SK-N-MC (cell line): ENCODE measurements around the gene MACF1.
"Not testable (repeated sequence)": the region's sequence is repeated elsewhere in the genome, so short reads cannot be mapped to it uniquely, and the experiment has no call there.

Experiments
- DNase-seq: peaks from one replicate; pipeline ENCODE4 v3.0.0-alpha.2; 2011; ENCODE audit warnings: low read depth, low spot score
- H3K27ac ChIP-seq: fragments of 200-600 bp; sonication (generic); 2 replicates; pipeline ENCODE4 v1.5.1; 2016; ENCODE audit warnings: mixed run types
- H3K36me3 ChIP-seq: fragments of 200-600 bp; sonication (generic); 2 replicates; pipeline ENCODE4 v1.6.1; 2017; ENCODE audit warnings: antibody characterized with exemption, low read length, mixed read lengths; ENCODE audit not compliant: insufficient read depth
- H3K4me3 ChIP-seq: fragments of 200-600 bp; sonication (generic); 2 replicates; pipeline ENCODE4 v1.5.1; 2016
- H3K9ac ChIP-seq: fragments of 200-600 bp; sonication (generic); 2 replicates; pipeline ENCODE4 v1.8.0; 2017; ENCODE audit warnings: mixed run types, mixed read lengths; ENCODE audit not compliant: insufficient read length
- H3K9me3 ChIP-seq: fragments of 200-600 bp; sonication (generic); 2 replicates; pipeline ENCODE4 v1.6.1; 2017; ENCODE audit warnings: low read depth, mild to moderate bottlenecking, antibody characterized with exemption, low read length, moderate library complexity, mixed read lengths
- EZH2 ChIP-seq: fragments of 200-600 bp; sonication (generic); IDR thresholded peaks from one replicate; pipeline ENCODE4 v1.6.1; 2017; ENCODE audit warnings: antibody characterized with exemption
- FOXP2 ChIP-seq: optimal IDR thresholded peaks from 2 replicates; pipeline ENCODE3; 2011; ENCODE audit warnings: mild to moderate bottlenecking, moderate library complexity; ENCODE audit not compliant: insufficient read depth; ENCODE audit errors: extremely low read length, control extremely low read depth
- POLR2AphosphoS5 ChIP-seq: IDR thresholded peaks from 2 replicates; pipeline ENCODE4 v1.6.1; 2012; ENCODE audit warnings: mild to moderate bottlenecking, low read depth, low read length, borderline replicate concordance

The MACF1 gene

GRCh38 chr1:39499668-39500067, 295.2 kb downstream of the MACF1 start:
- no peak for DNase-seq
- no peaks in the 10 kb centered on the region for H3K9me3 ChIP-seq
- TF ChIP-seq POLR2AphosphoS5 (no peak), EZH2 (no peak), FOXP2 (no peak)

GRCh38 chr1:39500862-39501389, 296.4 kb downstream of the MACF1 start:
- DNase-seq, result no peak
- Histone ChIP-seq H3K36me3 (no peaks in the 10 kb centered on the region), H3K9me3 (no peaks in the 10 kb centered on the region), H3K4me3 (no peak overlapping the region), H3K27ac (no peak overlapping the region), H3K9ac (no peak overlapping the region)
- no peak for TF ChIP-seq EZH2
- no peak for TF ChIP-seq FOXP2
- no peak for TF ChIP-seq POLR2AphosphoS5

More at GRCh38 chr1:39499668-39500067, 295.2 kb downstream of the MACF1 start:
- H3K9ac ChIP-seq, result no peak overlapping the region
- H3K4me3 ChIP-seq, result no peak overlapping the region
- no peak overlapping the region for H3K27ac ChIP-seq
- H3K36me3 ChIP-seq, result no peaks in the 10 kb centered on the region

GRCh38 chr1:39501666-39502065, 297.2 kb downstream of the MACF1 start:
- no peaks in the 10 kb centered on the region for H3K9me3 ChIP-seq
- no peak overlapping the region for H3K27ac ChIP-seq
- H3K4me3 ChIP-seq, result no peak overlapping the region
- no peaks in the 10 kb centered on the region for H3K36me3 ChIP-seq
- H3K9ac ChIP-seq, result no peak overlapping the region
- TF ChIP-seq EZH2 (no peak), FOXP2 (no peak), POLR2AphosphoS5 (no peak)
- no peak for DNase-seq

- not testable (repeated sequence) for H3K27ac ChIP-seq, H3K9me3 ChIP-seq, H3K4me3 ChIP-seq, H3K36me3 ChIP-seq, DNase-seq, H3K9ac ChIP-seq
Observed at GRCh38 chr1:39504436-39504835, 299.9 kb downstream of the MACF1 start.

- DNase-seq, result no peak
- TF ChIP-seq POLR2AphosphoS5 (no peak), FOXP2 (no peak), EZH2 (no peak)
- Histone ChIP-seq H3K4me3 (no peak overlapping the region), H3K9me3 (no peaks in the 10 kb centered on the region), H3K27ac (no peak overlapping the region), H3K36me3 (no peaks in the 10 kb centered on the region), H3K9ac (no peak overlapping the region)
Observed at GRCh38 chr1:39505289-39505688, 300.8 kb downstream of the MACF1 start.

- H3K4me3 ChIP-seq, result no peak overlapping the region
- H3K27ac ChIP-seq, result no peak overlapping the region
- H3K9ac ChIP-seq, result no peak overlapping the region
- H3K9me3 ChIP-seq, result no peaks in the 10 kb centered on the region
- TF ChIP-seq EZH2 (no peak), POLR2AphosphoS5 (no peak), FOXP2 (no peak)
- no peak for DNase-seq
- no peaks in the 10 kb centered on the region for H3K36me3 ChIP-seq
Observed at GRCh38 chr1:39507230-39507928, 302.9 kb downstream of the MACF1 start.

GRCh38 chr1:39508266-39508665, 303.8 kb downstream of the MACF1 start:
- Histone ChIP-seq H3K9ac (no peak overlapping the region), H3K4me3 (no peak overlapping the region)

GRCh38 chr1:39508857-39509305, 304.4 kb downstream of the MACF1 start:
- Histone ChIP-seq H3K36me3 (no peaks in the 10 kb centered on the region), H3K9ac (no peak overlapping the region), H3K9me3 (no peaks in the 10 kb centered on the region), H3K27ac (no peak overlapping the region), H3K4me3 (no peak overlapping the region)
- TF ChIP-seq FOXP2 (no peak), EZH2 (no peak), POLR2AphosphoS5 (no peak)
- no peak for DNase-seq

More at GRCh38 chr1:39508266-39508665, 303.8 kb downstream of the MACF1 start:
- TF ChIP-seq POLR2AphosphoS5 (no peak), EZH2 (no peak), FOXP2 (no peak)
- Histone ChIP-seq H3K27ac (no peak overlapping the region), H3K9me3 (no peaks in the 10 kb centered on the region), H3K36me3 (no peaks in the 10 kb centered on the region)
- no peak for DNase-seq

- no peak for DNase-seq
- Histone ChIP-seq H3K9me3 (no peaks in the 10 kb centered on the region), H3K36me3 (no peaks in the 10 kb centered on the region), H3K9ac (no peak overlapping the region), H3K27ac (no peak overlapping the region), H3K4me3 (no peak overlapping the region)
- TF ChIP-seq POLR2AphosphoS5, result no peak
- TF ChIP-seq EZH2, result no peak
- no peak for TF ChIP-seq FOXP2
Observed at GRCh38 chr1:39509360-39510009, 305.0 kb downstream of the MACF1 start.

- not testable (repeated sequence) for H3K27ac ChIP-seq, H3K36me3 ChIP-seq, H3K9ac ChIP-seq, H3K9me3 ChIP-seq, H3K4me3 ChIP-seq, DNase-seq
Observed at GRCh38 chr1:39510570-39511186, 306.2 kb downstream of the MACF1 start.

- H3K27ac ChIP-seq, H3K9me3 ChIP-seq, DNase-seq, H3K9ac ChIP-seq, H3K4me3 ChIP-seq, H3K36me3 ChIP-seq: not testable (repeated sequence)
Observed at GRCh38 chr1:39511477-39511876, 307.0 kb downstream of the MACF1 start.

GRCh38 chr1:39512234-39512847, 307.8 kb downstream of the MACF1 start:
- H3K9me3 ChIP-seq, H3K36me3 ChIP-seq, DNase-seq, H3K4me3 ChIP-seq, H3K27ac ChIP-seq, H3K9ac ChIP-seq: not testable (repeated sequence)
